Trophoblast cell (in vitro differentiated cells and primary cell): ENCODE data around the gene RPL23.
A peak's percentile ranks its signal among the peaks of the same experiment; 100 is the strongest.

ENCODE experiments used
- DNase-seq, 2 donors: peaks; one replicate each; pipeline ENCODE4 v3.0.0-alpha.2; 2016
- H2AFZ ChIP-seq: 2 replicates; pipeline ENCODE4 v1.6.1; 2013; ENCODE audit warnings: low read length, moderate library complexity, mild to moderate bottlenecking; ENCODE audit not compliant: insufficient read depth, poor library complexity
- H2AK5ac ChIP-seq: 2 replicates; pipeline ENCODE4 v1.6.1; 2013; ENCODE audit warnings: mild to moderate bottlenecking, low read length
- H2BK120ac ChIP-seq: 2 replicates; pipeline ENCODE4 v1.6.1; 2013; ENCODE audit warnings: low read length, mild to moderate bottlenecking, moderate library complexity; ENCODE audit not compliant: insufficient read depth, poor library complexity
- H2BK12ac ChIP-seq: 2 replicates; pipeline ENCODE4 v1.6.1; 2013; ENCODE audit warnings: mild to moderate bottlenecking, low read length, moderate library complexity
- H2BK5ac ChIP-seq: 2 replicates; pipeline ENCODE4 v1.6.1; 2013; ENCODE audit warnings: low read length, low read depth, moderate library complexity, mild to moderate bottlenecking; ENCODE audit not compliant: poor library complexity
- H3K14ac ChIP-seq: 2 replicates; pipeline ENCODE4 v1.6.1; 2013; ENCODE audit warnings: mild to moderate bottlenecking, low read length
- H3K18ac ChIP-seq: 2 replicates; pipeline ENCODE4 v1.6.1; 2013; ENCODE audit warnings: mild to moderate bottlenecking, low read length
- H3K23ac ChIP-seq: 2 replicates; pipeline ENCODE4 v1.6.1; 2013; ENCODE audit warnings: low read length
- H3K27ac ChIP-seq: 2 replicates; pipeline ENCODE4 v1.5.1; 2013; ENCODE audit warnings: low read depth, mild to moderate bottlenecking, inconsistent platforms, low read length, moderate library complexity
- H3K27me3 ChIP-seq: 2 replicates; pipeline ENCODE4 v1.6.1; 2013; ENCODE audit warnings: inconsistent platforms, mild to moderate bottlenecking, low read length, moderate library complexity; ENCODE audit not compliant: insufficient read depth
- H3K36me3 ChIP-seq, 2 experiments: 1 replicate in 1 of 2; 2 replicates in 1 of 2; pipeline ENCODE4 v1.6.1; 2013; ENCODE audit warnings: low read length in 2 of 2, mild to moderate bottlenecking in 2 of 2, moderate library complexity in 1 of 2; ENCODE audit not compliant: insufficient read depth in 2 of 2, control insufficient read depth in 1 of 2
- H3K4ac ChIP-seq: 2 replicates; pipeline ENCODE4 v1.6.1; 2013; ENCODE audit warnings: low read depth, mild to moderate bottlenecking, low read length, moderate library complexity
- H3K4me1 ChIP-seq, 2 experiments: 1 replicate in 1 of 2; 2 replicates in 1 of 2; pipeline ENCODE4 v1.6.1; 2013; ENCODE audit warnings: low read length in 2 of 2, mild to moderate bottlenecking in 2 of 2, moderate library complexity in 1 of 2; ENCODE audit not compliant: insufficient read depth in 2 of 2, control insufficient read depth in 1 of 2
- H3K4me2 ChIP-seq: 2 replicates; pipeline ENCODE4 v1.6.1; 2013; ENCODE audit warnings: inconsistent platforms, mild to moderate bottlenecking, low read length, moderate library complexity
- H3K4me3 ChIP-seq: 2 replicates; pipeline ENCODE4 v1.5.1; 2013; ENCODE audit warnings: mild to moderate bottlenecking, low read depth, low read length, inconsistent platforms
- H3K79me1 ChIP-seq: one replicate; pipeline ENCODE4 v1.6.1; 2013; ENCODE audit warnings: low read length
- H3K79me2 ChIP-seq: 2 replicates; pipeline ENCODE4 v1.6.1; 2013; ENCODE audit warnings: low read length, mild to moderate bottlenecking; ENCODE audit not compliant: control insufficient read depth, insufficient read depth, poor library complexity
- H3K9ac ChIP-seq: 2 replicates; pipeline ENCODE4 v1.6.1; 2013; ENCODE audit warnings: mild to moderate bottlenecking, low read length
- H3K9me3 ChIP-seq: 2 replicates; pipeline ENCODE4 v1.6.1; 2013; ENCODE audit warnings: low read depth, mild to moderate bottlenecking, control low read depth, inconsistent platforms, low read length; ENCODE audit not compliant: insufficient read depth
- H4K12ac ChIP-seq: 2 replicates; pipeline ENCODE4 v1.6.1; 2013; ENCODE audit warnings: low read depth, mild to moderate bottlenecking, low read length, moderate library complexity
- H4K8ac ChIP-seq: 2 replicates; pipeline ENCODE4 v1.6.1; 2013; ENCODE audit warnings: low read depth, mild to moderate bottlenecking, low read length, moderate library complexity
- H4K91ac ChIP-seq: one replicate; pipeline ENCODE4 v1.6.1; 2013; ENCODE audit warnings: low read depth, mild to moderate bottlenecking, low read length, moderate library complexity
- WGBS: extraction: QIAGEN DNeasy Blood & Tissue Kit; methylation state at CpG from one replicate; pipeline ENCODE4 v1.1.7; 2013; ENCODE audit warnings: missing lambda C conversion rate; ENCODE audit not compliant: insufficient read length, insufficient coverage; ENCODE audit errors: extremely low coverage; 5-methylcytosine and 5-hydroxymethylcytosine counted together

Gene RPL23

DNA sequence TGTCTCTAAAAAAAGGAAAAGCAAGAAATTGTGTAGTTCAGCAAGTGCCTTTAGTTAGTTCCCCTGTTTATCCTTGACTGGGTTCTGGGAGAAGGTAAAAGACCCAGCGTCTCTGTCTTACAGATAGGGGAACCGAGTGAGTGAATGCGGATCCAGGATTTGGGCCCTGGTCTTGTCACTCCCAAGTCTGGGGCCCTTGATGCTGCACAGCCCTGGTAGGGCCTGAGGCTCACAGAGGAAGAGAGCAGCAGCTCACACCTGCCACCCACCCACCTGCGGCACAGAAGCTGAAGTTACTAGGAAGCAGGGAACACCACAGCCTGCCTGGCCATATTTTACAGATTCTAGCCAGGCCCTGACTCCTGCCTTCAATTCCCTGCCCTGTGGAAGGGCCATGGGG, 38.6 kb upstream of the RPL23 start:
- peaks cover 3% of the 10 kb centered on the region for H3K79me2 ChIP-seq
- no peak overlapping the region for H3K4me3 ChIP-seq
- no peak overlapping the region for H3K27ac ChIP-seq
- DNase-seq = no peak
- H4K8ac ChIP-seq = no peak overlapping the region
- WGBS = no CpG with 5 or more reads among the region's 4 CpGs
- H4K12ac ChIP-seq = no peak overlapping the region
- no peak overlapping the region for H3K4me2 ChIP-seq
- no peak overlapping the region for H4K91ac ChIP-seq
- H3K4me1 ChIP-seq = peaks cover 0 to 4% of the 10 kb centered on the region in 2 experiments
- no peaks in the 10 kb centered on the region for H3K79me1 ChIP-seq
- H3K18ac ChIP-seq = no peak overlapping the region
- H2AFZ ChIP-seq = no peak overlapping the region
- H2BK120ac ChIP-seq = no peak overlapping the region
- H2AK5ac ChIP-seq = no peak overlapping the region
- H3K9ac ChIP-seq = no peak overlapping the region
- H3K27me3 ChIP-seq = no peaks in the 10 kb centered on the region
- no peak overlapping the region for H3K4ac ChIP-seq
- no peak overlapping the region for H3K23ac ChIP-seq
- peaks cover 2% of the 10 kb centered on the region for H3K9me3 ChIP-seq
- no peak overlapping the region for H3K14ac ChIP-seq
- H3K36me3 ChIP-seq = peaks cover 78 to 84% of the 10 kb centered on the region in 2 experiments
- no peak overlapping the region for H2BK12ac ChIP-seq
- no peak overlapping the region for H2BK5ac ChIP-seq

DNA sequence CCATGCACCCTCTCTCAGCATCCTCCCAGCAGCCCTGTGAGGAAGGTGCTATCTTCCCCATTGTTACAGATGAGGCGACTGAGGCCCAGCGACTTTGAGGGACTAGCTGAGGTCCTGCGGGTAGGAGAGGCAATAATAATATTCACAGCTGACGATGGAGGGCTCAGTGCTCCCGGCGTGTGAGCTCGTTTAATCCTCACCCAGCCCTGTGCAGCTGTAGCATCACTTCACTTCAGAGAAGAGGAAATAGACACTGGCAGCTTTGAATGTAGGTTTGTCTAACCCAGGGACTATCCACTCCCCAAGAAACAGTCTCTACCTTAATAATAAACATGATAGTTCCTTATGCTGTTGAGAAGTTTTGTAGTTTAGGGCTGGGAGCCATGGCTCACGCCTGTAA, 37.9 kb upstream of the RPL23 start:
- Histone ChIP-seq H3K27ac (no peak overlapping the region), H3K9ac (no peak overlapping the region), H3K36me3 (peaks cover 77 to 83% of the 10 kb centered on the region in 2 experiments), H3K79me1 (no peaks in the 10 kb centered on the region), H3K23ac (no peak overlapping the region), H3K4ac (no peak overlapping the region), H3K18ac (no peak overlapping the region), H2BK12ac (no peak overlapping the region), H4K8ac (no peak overlapping the region), H3K4me3 (no peak overlapping the region), H3K4me2 (no peak overlapping the region), H3K4me1 (peaks cover 0 to 4% of the 10 kb centered on the region in 2 experiments), H4K12ac (no peak overlapping the region), H2BK5ac (no peak overlapping the region), H3K79me2 (peaks cover 3% of the 10 kb centered on the region), H3K27me3 (no peaks in the 10 kb centered on the region), H2BK120ac (no peak overlapping the region), H3K14ac (no peak overlapping the region), H2AK5ac (no peak overlapping the region), H3K9me3 (peaks cover 2% of the 10 kb centered on the region), H4K91ac (no peak overlapping the region), H2AFZ (no peak overlapping the region)
- DNase-seq = no peak
- WGBS = no CpG with 5 or more reads among the region's 8 CpGs

DNA sequence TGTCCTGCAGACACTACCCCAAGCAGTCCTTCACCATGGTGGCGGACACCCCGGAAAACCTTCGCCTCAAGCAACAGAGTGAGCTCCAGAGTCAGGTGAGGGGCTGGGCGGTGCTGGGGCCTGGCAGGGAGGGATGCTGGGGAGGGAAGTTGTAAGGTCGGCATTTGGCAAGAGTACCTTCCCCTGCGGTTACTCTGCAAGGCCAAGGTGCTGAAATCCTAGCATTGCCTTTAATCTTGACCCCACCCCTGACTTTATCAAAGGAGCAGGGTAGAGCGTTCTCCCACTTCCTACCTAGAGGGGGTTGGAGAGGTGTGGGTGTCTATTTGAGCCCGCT, 36.9 kb upstream of the RPL23 start:
- H3K27ac ChIP-seq = no peak overlapping the region
- no peaks in the 10 kb centered on the region for H3K79me1 ChIP-seq
- H3K27me3 ChIP-seq = no peaks in the 10 kb centered on the region
- H2BK12ac ChIP-seq = no peak overlapping the region
- H4K12ac ChIP-seq = no peak overlapping the region
- H3K79me2 ChIP-seq = peaks cover 3% of the 10 kb centered on the region
- H3K4me2 ChIP-seq = no peak overlapping the region
- peaks cover 3 to 4% of the 10 kb centered on the region in 2 experiments for H3K4me1 ChIP-seq
- H2BK120ac ChIP-seq = no peak overlapping the region
- H3K36me3 ChIP-seq = peaks cover 75 to 78% of the 10 kb centered on the region in 2 experiments
- no peak for DNase-seq
- no peak overlapping the region for H3K4ac ChIP-seq
- H3K14ac ChIP-seq = no peak overlapping the region
- H3K9ac ChIP-seq = no peak overlapping the region
- peaks cover 2% of the 10 kb centered on the region for H3K9me3 ChIP-seq
- no peak overlapping the region for H2BK5ac ChIP-seq
- no peak overlapping the region for H3K18ac ChIP-seq
- no peak overlapping the region for H4K91ac ChIP-seq
- H2AK5ac ChIP-seq = no peak overlapping the region
- H3K23ac ChIP-seq = no peak overlapping the region
- H2AFZ ChIP-seq = no peak overlapping the region
- H4K8ac ChIP-seq = no peak overlapping the region
- no peak overlapping the region for H3K4me3 ChIP-seq
- WGBS = no CpG with 5 or more reads among the region's 8 CpGs

DNA sequence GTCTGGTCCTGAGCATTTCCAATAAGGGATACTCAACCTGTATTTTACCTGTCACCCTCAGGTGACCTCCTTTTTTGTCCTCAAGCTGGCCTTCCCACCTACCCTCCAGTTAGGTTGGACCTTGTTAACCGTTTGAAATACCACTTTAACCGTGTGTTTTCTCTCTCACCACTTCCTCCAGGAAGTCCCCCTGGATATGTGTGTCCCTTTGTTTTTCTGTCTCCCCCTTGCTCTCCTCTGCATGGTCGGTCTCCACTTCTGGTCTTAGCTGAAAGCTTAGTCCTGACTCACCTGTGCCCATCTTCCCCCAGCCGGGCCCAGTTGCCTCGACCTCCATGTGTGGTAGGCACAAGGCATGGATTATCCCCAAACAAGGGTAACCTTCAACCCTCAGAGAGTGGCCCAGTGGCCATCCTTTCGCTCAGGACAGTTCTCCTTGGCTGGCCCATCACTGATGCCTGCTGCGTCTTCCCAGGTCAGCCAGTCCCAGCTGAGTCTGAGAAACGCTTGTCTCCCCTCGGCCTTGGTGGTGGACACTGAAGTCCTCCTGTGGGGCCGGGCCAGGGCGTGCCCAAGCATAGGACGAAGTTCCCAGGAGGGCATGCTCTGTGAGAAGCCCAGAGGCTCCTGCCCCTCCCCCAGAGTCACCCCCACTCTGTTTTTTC, 36.4 kb upstream of the RPL23 start:
- Histone ChIP-seq H4K8ac (no peak overlapping the region), H4K12ac (no peak overlapping the region), H3K79me2 (peaks cover 8% of the 10 kb centered on the region), H3K79me1 (no peaks in the 10 kb centered on the region), H2AFZ (no peak overlapping the region), H2BK5ac (no peak overlapping the region), H3K4me2 (no peak overlapping the region), H3K9ac (peak overlapping the region; percentile 15), H2BK120ac (no peak overlapping the region), H3K36me3 (peaks cover 80% of the 10 kb centered on the region in 2 experiments), H3K18ac (peak overlapping the region; percentile 57), H4K91ac (no peak overlapping the region), H3K4me3 (no peak overlapping the region), H3K4me1 (peaks cover 7% of the 10 kb centered on the region in 2 experiments), H2AK5ac (no peak overlapping the region), H3K27me3 (no peaks in the 10 kb centered on the region), H3K9me3 (peaks cover 3% of the 10 kb centered on the region), H3K14ac (no peak overlapping the region), H3K4ac (peak overlapping the region; percentile 9), H3K23ac (no peak overlapping the region), H3K27ac (no peak overlapping the region), H2BK12ac (no peak overlapping the region)
- WGBS = no CpG with 5 or more reads among the region's 12 CpGs
- no peak for DNase-seq
